Measurements from ENCODE around the gene IVD. TPM values are rescaled to one million over a fixed set of nuclear protein-coding genes. Genes with fewer than 3 reads are reported as not detected.

The IVD gene
- total and polyA plus RNA-seq, 9 of the 15 experiments (the other 6 are each of a cell fraction or from before 2014, with no cell fraction given) = 0.15 to 4.5 (median 2.4) TPM

DNA sequence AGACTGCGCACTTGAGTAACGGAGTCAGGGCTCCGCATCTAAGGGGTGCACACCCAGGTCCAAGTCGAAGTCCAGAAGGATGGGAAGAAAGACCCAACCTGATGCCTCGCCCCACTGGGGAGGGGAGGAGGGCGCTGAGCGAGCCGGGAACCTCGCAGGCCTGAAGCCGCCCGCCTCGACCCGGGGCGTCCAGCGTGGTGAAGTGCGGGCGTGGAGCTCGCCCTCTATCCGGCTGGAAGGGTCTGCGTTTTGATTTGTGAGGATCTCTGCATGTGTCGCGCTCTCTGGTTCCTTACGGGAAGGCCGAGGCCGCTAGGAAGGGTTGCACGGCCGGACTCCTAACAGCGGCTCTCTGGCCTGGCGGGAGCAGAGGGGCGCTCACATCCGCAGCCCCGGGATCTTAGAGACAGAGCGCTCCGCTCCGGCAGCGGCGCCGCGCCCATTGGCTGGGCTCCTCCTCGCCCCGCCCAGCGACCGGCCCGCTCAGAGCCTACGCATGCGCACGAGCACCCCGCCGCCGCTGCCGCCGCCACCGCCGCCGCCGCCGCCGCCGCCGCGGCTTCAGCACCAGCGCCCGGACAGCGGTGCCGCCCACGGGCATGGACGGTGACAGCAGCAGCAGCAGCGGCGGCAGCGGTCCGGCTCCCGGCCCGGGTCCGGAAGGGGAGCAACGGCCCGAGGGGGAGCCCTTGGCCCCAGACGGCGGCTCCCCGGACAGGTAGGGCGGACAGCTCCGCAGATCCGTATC lies 47.7 kb upstream of the IVD start, which contains the start of gene DISP2 (continued):
- TF ChIP-seq SRSF1 (IDR thresholded peaks at IDR 0.05; ENCODE audit: low read depth, low read length) (no peak), MEIS2 (IDR thresholded peaks at IDR 0.05; ENCODE audit: partially characterized antibody) (peak; percentile 85), MAFG (tag; conservative IDR thresholded peaks at IDR 0.05) (no peak), FIP1L1 (IDR thresholded peaks at IDR 0.05; ENCODE audit: low read depth, low read length, poor library complexity, severe bottlenecking) (peak; percentile 9), BCL6 (CRISPR knock-in tag; IDR thresholded peaks at IDR 0.05) (no peak), NFYB (IDR thresholded peaks at IDR 0.05; ENCODE audit: extremely low read depth, insufficient read length) (peak; percentile 36), NR3C1 (CRISPR knock-in tag; IDR thresholded peaks at IDR 0.05) (0 out of 2 replicates have a peak, but pooled peaks have one; percentile 43), MIER1 (IDR thresholded peaks at IDR 0.05; ENCODE audit: low read depth) (peak; percentile 58; the same call in 1 of the 2 replicates), ZNF175 (CRISPR knock-in tag; IDR thresholded peaks at IDR 0.05; ENCODE audit: low read depth) (0 out of 2 replicates have a peak, but pooled peaks have one; percentile 36)
- TF ChIP-seq, protein P1, sequence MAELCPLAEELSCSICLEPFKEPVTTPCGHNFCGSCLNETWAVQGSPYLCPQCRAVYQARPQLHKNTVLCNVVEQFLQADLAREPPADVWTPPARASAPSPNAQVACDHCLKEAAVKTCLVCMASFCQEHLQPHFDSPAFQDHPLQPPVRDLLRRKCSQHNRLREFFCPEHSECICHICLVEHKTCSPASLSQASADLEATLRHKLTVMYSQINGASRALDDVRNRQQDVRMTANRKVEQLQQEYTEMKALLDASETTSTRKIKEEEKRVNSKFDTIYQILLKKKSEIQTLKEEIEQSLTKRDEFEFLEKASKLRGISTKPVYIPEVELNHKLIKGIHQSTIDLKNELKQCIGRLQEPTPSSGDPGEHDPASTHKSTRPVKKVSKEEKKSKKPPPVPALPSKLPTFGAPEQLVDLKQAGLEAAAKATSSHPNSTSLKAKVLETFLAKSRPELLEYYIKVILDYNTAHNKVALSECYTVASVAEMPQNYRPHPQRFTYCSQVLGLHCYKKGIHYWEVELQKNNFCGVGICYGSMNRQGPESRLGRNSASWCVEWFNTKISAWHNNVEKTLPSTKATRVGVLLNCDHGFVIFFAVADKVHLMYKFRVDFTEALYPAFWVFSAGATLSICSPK (IDR thresholded peaks at IDR 0.05; ENCODE audit: borderline replicate concordance) = no peak
- TF ChIP-seq, protein P2, sequence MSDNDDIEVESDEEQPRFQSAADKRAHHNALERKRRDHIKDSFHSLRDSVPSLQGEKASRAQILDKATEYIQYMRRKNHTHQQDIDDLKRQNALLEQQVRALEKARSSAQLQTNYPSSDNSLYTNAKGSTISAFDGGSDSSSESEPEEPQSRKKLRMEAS (CRISPR knock-in tag; IDR thresholded peaks at IDR 0.05) = peak; percentile 58
- TF ChIP-seq, protein P3, sequence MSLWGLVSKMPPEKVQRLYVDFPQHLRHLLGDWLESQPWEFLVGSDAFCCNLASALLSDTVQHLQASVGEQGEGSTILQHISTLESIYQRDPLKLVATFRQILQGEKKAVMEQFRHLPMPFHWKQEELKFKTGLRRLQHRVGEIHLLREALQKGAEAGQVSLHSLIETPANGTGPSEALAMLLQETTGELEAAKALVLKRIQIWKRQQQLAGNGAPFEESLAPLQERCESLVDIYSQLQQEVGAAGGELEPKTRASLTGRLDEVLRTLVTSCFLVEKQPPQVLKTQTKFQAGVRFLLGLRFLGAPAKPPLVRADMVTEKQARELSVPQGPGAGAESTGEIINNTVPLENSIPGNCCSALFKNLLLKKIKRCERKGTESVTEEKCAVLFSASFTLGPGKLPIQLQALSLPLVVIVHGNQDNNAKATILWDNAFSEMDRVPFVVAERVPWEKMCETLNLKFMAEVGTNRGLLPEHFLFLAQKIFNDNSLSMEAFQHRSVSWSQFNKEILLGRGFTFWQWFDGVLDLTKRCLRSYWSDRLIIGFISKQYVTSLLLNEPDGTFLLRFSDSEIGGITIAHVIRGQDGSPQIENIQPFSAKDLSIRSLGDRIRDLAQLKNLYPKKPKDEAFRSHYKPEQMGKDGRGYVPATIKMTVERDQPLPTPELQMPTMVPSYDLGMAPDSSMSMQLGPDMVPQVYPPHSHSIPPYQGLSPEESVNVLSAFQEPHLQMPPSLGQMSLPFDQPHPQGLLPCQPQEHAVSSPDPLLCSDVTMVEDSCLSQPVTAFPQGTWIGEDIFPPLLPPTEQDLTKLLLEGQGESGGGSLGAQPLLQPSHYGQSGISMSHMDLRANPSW (CRISPR knock-in tag; IDR thresholded peaks at IDR 0.05) = no peak
- TF ChIP-seq, protein P4, sequence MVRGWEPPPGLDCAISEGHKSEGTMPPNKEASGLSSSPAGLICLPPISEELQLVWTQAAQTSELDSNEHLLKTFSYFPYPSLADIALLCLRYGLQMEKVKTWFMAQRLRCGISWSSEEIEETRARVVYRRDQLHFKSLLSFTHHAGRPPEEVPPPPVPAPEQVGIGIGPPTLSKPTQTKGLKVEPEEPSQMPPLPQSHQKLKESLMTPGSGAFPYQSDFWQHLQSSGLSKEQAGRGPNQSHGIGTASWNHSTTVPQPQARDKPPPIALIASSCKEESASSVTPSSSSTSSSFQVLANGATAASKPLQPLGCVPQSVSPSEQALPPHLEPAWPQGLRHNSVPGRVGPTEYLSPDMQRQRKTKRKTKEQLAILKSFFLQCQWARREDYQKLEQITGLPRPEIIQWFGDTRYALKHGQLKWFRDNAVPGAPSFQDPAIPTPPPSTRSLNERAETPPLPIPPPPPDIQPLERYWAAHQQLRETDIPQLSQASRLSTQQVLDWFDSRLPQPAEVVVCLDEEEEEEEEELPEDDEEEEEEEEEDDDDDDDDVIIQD (CRISPR knock-in tag; IDR thresholded peaks at IDR 0.05) = no peak
- TF ChIP-seq, protein P5, sequence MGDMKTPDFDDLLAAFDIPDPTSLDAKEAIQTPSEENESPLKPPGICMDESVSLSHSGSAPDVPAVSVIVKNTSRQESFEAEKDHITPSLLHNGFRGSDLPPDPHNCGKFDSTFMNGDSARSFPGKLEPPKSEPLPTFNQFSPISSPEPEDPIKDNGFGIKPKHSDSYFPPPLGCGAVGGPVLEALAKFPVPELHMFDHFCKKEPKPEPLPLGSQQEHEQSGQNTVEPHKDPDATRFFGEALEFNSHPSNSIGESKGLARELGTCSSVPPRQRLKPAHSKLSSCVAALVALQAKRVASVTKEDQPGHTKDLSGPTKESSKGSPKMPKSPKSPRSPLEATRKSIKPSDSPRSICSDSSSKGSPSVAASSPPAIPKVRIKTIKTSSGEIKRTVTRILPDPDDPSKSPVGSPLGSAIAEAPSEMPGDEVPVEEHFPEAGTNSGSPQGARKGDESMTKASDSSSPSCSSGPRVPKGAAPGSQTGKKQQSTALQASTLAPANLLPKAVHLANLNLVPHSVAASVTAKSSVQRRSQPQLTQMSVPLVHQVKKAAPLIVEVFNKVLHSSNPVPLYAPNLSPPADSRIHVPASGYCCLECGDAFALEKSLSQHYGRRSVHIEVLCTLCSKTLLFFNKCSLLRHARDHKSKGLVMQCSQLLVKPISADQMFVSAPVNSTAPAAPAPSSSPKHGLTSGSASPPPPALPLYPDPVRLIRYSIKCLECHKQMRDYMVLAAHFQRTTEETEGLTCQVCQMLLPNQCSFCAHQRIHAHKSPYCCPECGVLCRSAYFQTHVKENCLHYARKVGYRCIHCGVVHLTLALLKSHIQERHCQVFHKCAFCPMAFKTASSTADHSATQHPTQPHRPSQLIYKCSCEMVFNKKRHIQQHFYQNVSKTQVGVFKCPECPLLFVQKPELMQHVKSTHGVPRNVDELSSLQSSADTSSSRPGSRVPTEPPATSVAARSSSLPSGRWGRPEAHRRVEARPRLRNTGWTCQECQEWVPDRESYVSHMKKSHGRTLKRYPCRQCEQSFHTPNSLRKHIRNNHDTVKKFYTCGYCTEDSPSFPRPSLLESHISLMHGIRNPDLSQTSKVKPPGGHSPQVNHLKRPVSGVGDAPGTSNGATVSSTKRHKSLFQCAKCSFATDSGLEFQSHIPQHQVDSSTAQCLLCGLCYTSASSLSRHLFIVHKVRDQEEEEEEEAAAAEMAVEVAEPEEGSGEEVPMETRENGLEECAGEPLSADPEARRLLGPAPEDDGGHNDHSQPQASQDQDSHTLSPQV (IDR thresholded peaks at IDR 0.05) = no peak
